Transverse colon (tissue), 4 donors: ENCODE measurements around the gene R3HDM4. TPM values are rescaled to one million over a fixed set of nuclear protein-coding genes. Genes with fewer than 3 reads are reported as not detected.

Experiments used
- DNase-seq: peaks from one replicate; pipeline ENCODE4 v3.0.0-alpha.2; 2019
- H3K27ac ChIP-seq, 4 donors: fragments of 200-600 bp; sonication (generic); 2 replicates each; pipeline ENCODE4 v1.5.1; 2016 to 2018; ENCODE audit warnings: inconsistent platforms in 4 of 4
- H3K27me3 ChIP-seq: fragments of 200-600 bp; sonication (generic); 2 replicates; pipeline ENCODE4 v1.5.1; 2017; ENCODE audit warnings: inconsistent platforms
- H3K36me3 ChIP-seq, 4 donors: fragments of 200-600 bp; sonication (generic); 2 replicates each; pipeline ENCODE4 v1.5.1; 2017 to 2019; ENCODE audit warnings: inconsistent platforms in 4 of 4
- H3K4me1 ChIP-seq, 4 donors: fragments of 200-600 bp; sonication (generic); 2 replicates each; pipeline ENCODE4 v1.5.1; 2017 to 2020; ENCODE audit warnings: inconsistent platforms in 4 of 4
- H3K4me3 ChIP-seq, 4 donors: fragments of 200-600 bp; sonication (generic); 1 replicate in 1 of 4; 2 replicates in 3 of 4; pipeline versions ENCODE4 v1.5.1 to v1.6.1; 2017 to 2019; ENCODE audit warnings: inconsistent platforms in 4 of 4
- H3K9me3 ChIP-seq, 2 donors: fragments of 200-600 bp; sonication (generic); 2 replicates each; pipeline ENCODE4 v1.5.1; 2017 to 2019; ENCODE audit warnings: inconsistent platforms in 2 of 2
- CTCF ChIP-seq, 5 experiments: fragments of 200-600 bp in 3 of 5; fragments of 450-650 bp in 2 of 5; sonication (generic) in 3 of 5; IDR thresholded peaks; 1 replicate in 2 of 5; 2 replicates in 3 of 5; pipeline ENCODE4 v1.5.1; 2016 to 2017; ENCODE audit warnings: antibody characterized with exemption in 5 of 5, inconsistent platforms in 3 of 5, mild to moderate bottlenecking in 2 of 5, moderate library complexity in 1 of 5
- EP300 ChIP-seq: sonication (generic); formaldehyde crosslinking; IDR thresholded peaks from one replicate; pipeline ENCODE4 v1.6.1; 2017; ENCODE audit warnings: antibody characterized with exemption, low read depth
- POLR2A ChIP-seq: fragments of 450-650 bp; IDR thresholded peaks from one replicate; pipeline ENCODE4 v1.6.1; 2016; ENCODE audit warnings: antibody characterized with exemption, mild to moderate bottlenecking, moderate library complexity
- POLR2AphosphoS5 ChIP-seq, 3 donors: sonication (generic); formaldehyde crosslinking; IDR thresholded peaks; one replicate each; pipeline ENCODE4 v1.6.1; 2016; ENCODE audit warnings: antibody characterized with exemption in 3 of 3
- WGBS, 2 donors: methylation state at CpG; one replicate each; pipeline ENCODE4 v1.1.5; 2018; ENCODE audit warnings: low coverage in 1 of 2; 5-methylcytosine and 5-hydroxymethylcytosine counted together
- in situ Hi-C, 4 donors: fragments of 200-750 bp; cut with MboI; loops; one replicate each; pipeline versions ENCODE4 v1.15.0 to v1.15.1; 2017; ENCODE audit warnings: low sequenced_read_pairs in 3 of 4, low pct_ligation_motif_present in 1 of 4, low pct_unique_long_range_greater_than_20kb in 1 of 4
- intact Hi-C: fragments of 100-400 bp; cut with DNase I; formaldehyde crosslinking; loops from one replicate; pipeline ENCODE4 v1.15.1; 2023; ENCODE audit warnings: low total_unique reads
- total RNA-seq, 4 donors: library from RNA; depleted of rRNA; stranded (reverse); fragments of >200 nt; gene quantifications; one replicate each; pipeline ENCODE4 v1.1.0, GENCODE V29; 2016

The R3HDM4 gene
- total RNA-seq, 4 donors from 2014 or later = 43.8 to 49.4 (median 46.7) TPM

- no peaks in the 10 kb centered on the region for H3K27me3 ChIP-seq
- peak; percentile 6 to 32 (median 29) for TF ChIP-seq POLR2AphosphoS5 (IDR thresholded peaks at IDR 0.05)
- TF ChIP-seq POLR2A = no peak
- DNase-seq = peak; percentile 86
- peak overlapping the region; percentile 79 to 85 (median 82) for H3K27ac ChIP-seq
- WGBS, 2 donors = 45% methylated on average over 9 of the region's 64 CpGs; no CpG with 5 or more reads in 1 of the 2 donors
- no peaks in the 10 kb centered on the region for H3K36me3 ChIP-seq
- intact Hi-C loops = no loop called here
- H3K9me3 ChIP-seq = no peaks in the 10 kb centered on the region
- H3K4me1 ChIP-seq = peaks cover 11 to 44% (median 24%) of the 10 kb centered on the region in 4 donors
- H3K4me3 ChIP-seq = peak overlapping the region in 3 of 4 donors; percentile 7 to 32 (median 21)
- in situ Hi-C loops = no loop called here
These were observed 27.7 kb upstream of the R3HDM4 start for GRCh38 chr19:940591-941291.

- intact Hi-C loops (no loop called here), in situ Hi-C loops (no loop called here)
- WGBS, 2 donors = 95% methylated on average over 7 of the region's 7 CpGs; no CpG with 5 or more reads in 1 of the 2 donors
- TF ChIP-seq CTCF (IDR thresholded peaks at IDR 0.05) = no peak
- peak overlapping the region; percentile 79 to 85 (median 82) for H3K27ac ChIP-seq
- no peaks in the 10 kb centered on the region for H3K36me3 ChIP-seq
- H3K4me1 ChIP-seq = peaks cover 18 to 47% (median 29%) of the 10 kb centered on the region in 4 donors
- H3K27me3 ChIP-seq = no peaks in the 10 kb centered on the region
- no peak for DNase-seq
- H3K4me3 ChIP-seq = no peak overlapping the region
- no peaks in the 10 kb centered on the region for H3K9me3 ChIP-seq
These were observed 26.9 kb upstream of the R3HDM4 start for GRCh38 chr19:939922-940321.

DNA sequence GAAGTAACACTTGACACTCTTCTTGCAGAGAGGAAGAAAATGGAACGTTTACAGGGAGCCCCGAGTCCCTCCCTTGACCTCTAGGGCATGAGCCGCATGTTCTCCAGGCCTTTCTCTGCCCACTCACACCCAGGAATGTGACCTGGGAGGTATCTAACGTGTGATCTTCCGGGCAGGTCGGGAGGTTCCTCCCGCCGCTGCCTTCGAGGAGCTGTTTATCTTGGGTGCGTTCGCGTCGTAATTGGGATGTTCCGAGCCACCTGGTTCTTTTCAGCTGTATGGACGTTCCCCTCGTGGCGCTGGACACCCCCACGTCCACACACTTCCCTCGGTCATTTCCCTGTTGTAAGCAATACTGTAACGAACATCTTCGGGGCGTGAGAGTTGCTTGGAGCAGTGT lies 26.4 kb upstream of the R3HDM4 start:
- Histone ChIP-seq H3K36me3 (no peaks in the 10 kb centered on the region), H3K4me3 (no peak overlapping the region), H3K27ac (no peak overlapping the region), H3K4me1 (peaks cover 21 to 47% (median 29%) of the 10 kb centered on the region in 4 donors), H3K9me3 (no peaks in the 10 kb centered on the region), H3K27me3 (no peaks in the 10 kb centered on the region)
- WGBS, 2 donors = 85 to 90% methylated on average over 8 to 22 of the region's 22 CpGs
- DNase-seq = no peak
- in situ Hi-C loops (no loop called here), intact Hi-C loops (no loop called here)
- TF ChIP-seq EP300 = no peak
- no peak for TF ChIP-seq POLR2AphosphoS5 (IDR thresholded peaks at IDR 0.05)
- TF ChIP-seq CTCF (IDR thresholded peaks at IDR 0.05) = no peak
- TF ChIP-seq POLR2A = no peak

DNA sequence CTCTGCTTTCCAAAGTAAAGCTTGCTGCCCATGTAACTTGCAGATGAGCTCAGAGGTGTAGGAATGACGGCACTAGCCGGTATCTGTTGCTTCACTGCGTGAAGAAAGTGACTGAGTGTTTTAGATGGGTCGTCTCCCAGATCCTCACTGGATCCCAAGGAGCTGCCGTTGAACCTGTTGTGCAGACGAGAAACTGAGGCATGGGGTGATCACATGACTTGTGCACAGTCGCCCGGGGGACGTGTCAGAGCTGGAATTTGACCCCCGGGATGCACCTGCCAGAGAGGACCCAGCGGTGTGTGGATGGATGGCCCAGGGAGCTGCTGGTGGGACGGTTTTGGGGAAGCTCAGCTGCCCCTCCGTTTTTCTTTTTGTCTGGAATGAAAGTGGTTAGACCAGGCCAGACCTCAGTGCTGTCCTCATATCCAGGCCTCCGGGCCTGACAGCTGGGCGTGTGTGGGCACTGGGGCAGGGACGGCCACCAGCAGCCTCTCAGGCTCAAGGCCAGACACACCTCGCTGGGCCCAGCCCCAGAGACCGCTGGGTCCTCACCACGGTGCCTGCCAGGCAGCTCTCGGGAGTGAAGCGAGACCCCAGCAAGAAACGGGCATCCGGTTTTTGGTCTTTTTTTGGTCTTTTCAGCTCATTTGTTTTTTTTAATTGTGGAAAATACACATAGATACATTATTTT lies 25.4 kb upstream of the R3HDM4 start:
- Histone ChIP-seq H3K4me3 (no peak overlapping the region), H3K9me3 (no peaks in the 10 kb centered on the region), H3K36me3 (no peaks in the 10 kb centered on the region), H3K4me1 (peaks cover 29 to 50% (median 37%) of the 10 kb centered on the region in 4 donors), H3K27me3 (no peaks in the 10 kb centered on the region), H3K27ac (no peak overlapping the region)
- TF ChIP-seq EP300 (no peak), CTCF (IDR thresholded peaks at IDR 0.05) (no peak), POLR2AphosphoS5 (IDR thresholded peaks at IDR 0.05) (no peak), POLR2A (no peak)
- 83 to 94% methylated on average over 7 to 23 of the region's 23 CpGs for WGBS, 2 donors
- in situ Hi-C loops = no loop called here
- intact Hi-C loops = no loop called here
- no peak for DNase-seq
